GM21786 (cell line): ENCODE measurements around the gene CCDC201.
A peak's percentile ranks its signal among the peaks of the same experiment; 100 is the strongest.

Experiments
- ATAC-seq: cut with Tn5 transposase; IDR thresholded peaks from one replicate; pipeline ENCODE4 v1.9.1; 2021; ENCODE audit not compliant: unreplicated experiment

Gene CCDC201

GRCh38 chr7:45873035-45873354 is at the start of gene CCDC201:
Gene CCDC201 (minus strand): TSS chr7:45873082. CDS start chr7:45873007, 75 bp downstream.
- no peak for ATAC-seq

- ATAC-seq = no peak
These were observed 49.0 kb upstream of the CCDC201 start for GRCh38 chr7:45921699-45922519.

- no peak for ATAC-seq
These were observed 48.5 kb upstream of the CCDC201 start for GRCh38 chr7:45921381-45921698.

GRCh38 chr7:45920502-45921380 is 47.9 kb upstream of the CCDC201 start, which contains the start of gene IGFBP3:
Gene IGFBP3 (minus strand): TSS chr7:45921272. CDS start chr7:45921140, 132 bp downstream.
- no peak for ATAC-seq

GRCh38 chr7:45919993-45920459 is 47.1 kb upstream of the CCDC201 start:
- no peak for ATAC-seq

GRCh38 chr7:45919231-45919784 is 46.4 kb upstream of the CCDC201 start:
- ATAC-seq = no peak

- ATAC-seq = no peak
These were observed 45.7 kb upstream of the CCDC201 start for GRCh38 chr7:45918556-45918955.

- ATAC-seq = peak; percentile 67
These were observed 44.8 kb upstream of the CCDC201 start for GRCh38 chr7:45917658-45918057.

- ATAC-seq = no peak
These were observed 44.2 kb upstream of the CCDC201 start for GRCh38 chr7:45917064-45917463.

GRCh38 chr7:45915606-45916005 is 42.7 kb upstream of the CCDC201 start:
- ATAC-seq = no peak

GRCh38 chr7:45914911-45915310 is 42.0 kb upstream of the CCDC201 start:
- ATAC-seq = no peak

- no peak for ATAC-seq
These were observed 40.1 kb upstream of the CCDC201 start for GRCh38 chr7:45912972-45913371.

- no peak for ATAC-seq
These were observed 38.4 kb upstream of the CCDC201 start for GRCh38 chr7:45911311-45911710.

GRCh38 chr7:45910855-45911254 is 38.0 kb upstream of the CCDC201 start:
- no peak for ATAC-seq

- ATAC-seq = no peak
These were observed 36.7 kb upstream of the CCDC201 start for GRCh38 chr7:45909561-45909960.

- no peak for ATAC-seq
These were observed 29.9 kb upstream of the CCDC201 start for GRCh38 chr7:45902820-45903219.

GRCh38 chr7:45901566-45901965 is 28.7 kb upstream of the CCDC201 start:
- ATAC-seq = no peak

GRCh38 chr7:45898222-45898621 is 25.3 kb upstream of the CCDC201 start:
- ATAC-seq = no peak

GRCh38 chr7:45897042-45897690 is 24.3 kb upstream of the CCDC201 start:
- no peak for ATAC-seq

GRCh38 chr7:45894665-45895062 is 21.8 kb upstream of the CCDC201 start:
- no peak for ATAC-seq

GRCh38 chr7:45893996-45894664 is 21.2 kb upstream of the CCDC201 start:
- no peak for ATAC-seq
